Measurements from ENCODE around the gene GRIFIN.

DNA sequence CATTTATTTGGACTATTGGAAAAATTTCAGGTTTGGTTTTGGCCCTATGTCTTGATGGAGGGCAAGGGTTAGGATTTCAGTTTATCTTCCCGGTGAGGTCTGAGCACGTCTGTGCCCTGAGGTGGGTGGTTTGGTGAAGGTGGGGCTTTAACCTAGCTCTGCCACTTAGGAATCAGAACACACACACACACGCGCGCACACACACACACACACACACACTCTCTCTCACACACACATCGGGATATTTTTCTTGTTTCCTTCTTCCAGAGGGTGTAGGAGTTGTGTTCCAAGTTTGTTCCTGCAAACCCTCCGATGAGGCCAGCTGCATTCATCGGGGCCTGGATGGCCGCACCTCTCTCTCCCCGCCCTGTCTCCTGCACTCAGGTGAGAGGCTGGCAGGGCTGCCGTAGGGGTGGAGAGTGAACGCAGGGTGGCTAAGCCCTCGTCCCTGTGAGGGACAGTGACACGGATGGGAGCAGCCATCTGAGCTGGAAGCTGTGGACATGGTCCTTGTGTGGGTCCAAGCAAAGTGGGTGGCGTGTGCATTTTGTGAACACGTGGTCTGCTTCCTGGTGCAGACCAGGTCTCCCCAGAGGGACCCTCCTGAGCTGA lies 38.6 kb downstream of the GRIFIN start:
- TF ChIP-seq, protein P1, sequence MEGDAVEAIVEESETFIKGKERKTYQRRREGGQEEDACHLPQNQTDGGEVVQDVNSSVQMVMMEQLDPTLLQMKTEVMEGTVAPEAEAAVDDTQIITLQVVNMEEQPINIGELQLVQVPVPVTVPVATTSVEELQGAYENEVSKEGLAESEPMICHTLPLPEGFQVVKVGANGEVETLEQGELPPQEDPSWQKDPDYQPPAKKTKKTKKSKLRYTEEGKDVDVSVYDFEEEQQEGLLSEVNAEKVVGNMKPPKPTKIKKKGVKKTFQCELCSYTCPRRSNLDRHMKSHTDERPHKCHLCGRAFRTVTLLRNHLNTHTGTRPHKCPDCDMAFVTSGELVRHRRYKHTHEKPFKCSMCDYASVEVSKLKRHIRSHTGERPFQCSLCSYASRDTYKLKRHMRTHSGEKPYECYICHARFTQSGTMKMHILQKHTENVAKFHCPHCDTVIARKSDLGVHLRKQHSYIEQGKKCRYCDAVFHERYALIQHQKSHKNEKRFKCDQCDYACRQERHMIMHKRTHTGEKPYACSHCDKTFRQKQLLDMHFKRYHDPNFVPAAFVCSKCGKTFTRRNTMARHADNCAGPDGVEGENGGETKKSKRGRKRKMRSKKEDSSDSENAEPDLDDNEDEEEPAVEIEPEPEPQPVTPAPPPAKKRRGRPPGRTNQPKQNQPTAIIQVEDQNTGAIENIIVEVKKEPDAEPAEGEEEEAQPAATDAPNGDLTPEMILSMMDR (optimal IDR thresholded peaks at IDR 0.05 in 1 of 3, IDR thresholded peaks at IDR 0.05 in 1 of 3, conservative IDR thresholded peaks at IDR 0.05 in 1 of 3; ENCODE audit: extremely low read depth in 1 of 3, insufficient read depth in 2 of 3, low read length in 3 of 3): no peak
- no peak for TF ChIP-seq EZH2 (IDR thresholded peaks at IDR 0.05; ENCODE audit: low read length)
